DND-41 (cell line): ENCODE measurements around the gene CLSTN3.

Source experiments
- ATAC-seq: fragments of 200-7000 bp; cut with Tn5 transposase; 3 replicates; pipeline ENCODE4 v1.9.1; 2021; ENCODE audit warnings: low read depth; ENCODE audit not compliant: insufficient read depth
- DNase-seq: peaks from one replicate; pipeline ENCODE4 v3.0.0-alpha.2; 2020
- H2AFZ ChIP-seq: 2 replicates; pipeline ENCODE4 v1.6.0; 2012; ENCODE audit warnings: low read depth, low read length
- H3K27ac ChIP-seq: 2 replicates; pipeline ENCODE4 v1.5.1; 2012; ENCODE audit warnings: low read length, inconsistent platforms
- H3K27me3 ChIP-seq: fragments of 200-600 bp; sonication (generic); 2 replicates; pipeline ENCODE4 v1.6.0; 2012; ENCODE audit warnings: low read length, mild to moderate bottlenecking, inconsistent platforms; ENCODE audit not compliant: insufficient read depth, poor library complexity
- H3K36me3 ChIP-seq: 2 replicates; pipeline ENCODE4 v1.5.1; 2012; ENCODE audit warnings: low read length, inconsistent platforms; ENCODE audit not compliant: insufficient read depth
- H3K4me1 ChIP-seq: 2 replicates; pipeline ENCODE4 v1.5.1; 2012; ENCODE audit warnings: mild to moderate bottlenecking, low read length; ENCODE audit not compliant: insufficient read depth
- H3K4me2 ChIP-seq: 2 replicates; pipeline ENCODE4 v1.6.0; 2012; ENCODE audit warnings: mild to moderate bottlenecking, moderate library complexity, low read length, inconsistent platforms; ENCODE audit not compliant: insufficient read depth
- H3K4me3 ChIP-seq, 2 experiments: fragments of 200-600 bp in 1 of 2; shearing (Covaris generic) in 1 of 2; 2 replicates each; pipeline ENCODE4 v1.5.1; 2012 to 2016; ENCODE audit warnings: inconsistent platforms in 2 of 2, low read length in 2 of 2, mild to moderate bottlenecking in 2 of 2, low read depth in 1 of 2, moderate library complexity in 1 of 2
- H3K79me2 ChIP-seq: 2 replicates; pipeline ENCODE4 v1.6.0; 2012; ENCODE audit warnings: low read length, inconsistent platforms; ENCODE audit not compliant: insufficient read depth
- H3K9ac ChIP-seq: 2 replicates; pipeline ENCODE4 v1.6.0; 2012; ENCODE audit warnings: low read depth, mild to moderate bottlenecking, inconsistent platforms, low read length, moderate library complexity
- H3K9me3 ChIP-seq: 2 replicates; pipeline ENCODE4 v1.5.1; 2012; ENCODE audit warnings: low read length, moderate library complexity, mild to moderate bottlenecking, inconsistent platforms; ENCODE audit not compliant: insufficient read depth, severe bottlenecking
- H4K20me1 ChIP-seq: 2 replicates; pipeline ENCODE4 v1.6.0; 2012; ENCODE audit warnings: low read length; ENCODE audit not compliant: insufficient read depth
- EZH2 ChIP-seq: IDR thresholded peaks from 3 replicates; pipeline ENCODE4 v1.6.1; 2012; ENCODE audit warnings: borderline replicate concordance, low read depth, mild to moderate bottlenecking, moderate library complexity, low read length, inconsistent platforms; ENCODE audit not compliant: severe bottlenecking
- TF ChIP-seq, protein P1 (sequence below): IDR thresholded peaks from 2 replicates; pipeline ENCODE4 v1.5.1; 2012; ENCODE audit warnings: borderline replicate concordance, low read length, moderate library complexity, mild to moderate bottlenecking; ENCODE audit not compliant: poor library complexity, severe bottlenecking; ENCODE audit errors: extremely low read depth

The CLSTN3 gene

DNA sequence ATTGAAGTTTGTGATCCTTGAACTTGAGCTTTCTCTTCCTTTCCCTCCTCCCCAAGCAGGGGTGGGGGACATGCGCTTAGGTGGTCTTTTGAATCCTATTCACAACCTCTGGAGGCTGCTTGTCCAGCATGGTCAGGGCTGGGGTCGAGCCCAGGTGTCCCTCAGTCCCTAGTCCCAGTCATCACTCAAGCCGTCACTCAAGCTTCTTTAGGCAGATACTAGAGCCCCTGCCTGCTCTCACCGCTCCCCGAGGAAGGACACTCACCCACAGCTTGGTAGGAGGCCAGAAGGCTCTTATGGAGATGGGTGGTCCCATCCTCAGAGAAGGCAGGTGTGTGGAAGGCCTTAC lies 20.6 kb upstream of the CLSTN3 start:
- no peak for DNase-seq
- TF ChIP-seq EZH2: no peak
- TF ChIP-seq, protein P1, sequence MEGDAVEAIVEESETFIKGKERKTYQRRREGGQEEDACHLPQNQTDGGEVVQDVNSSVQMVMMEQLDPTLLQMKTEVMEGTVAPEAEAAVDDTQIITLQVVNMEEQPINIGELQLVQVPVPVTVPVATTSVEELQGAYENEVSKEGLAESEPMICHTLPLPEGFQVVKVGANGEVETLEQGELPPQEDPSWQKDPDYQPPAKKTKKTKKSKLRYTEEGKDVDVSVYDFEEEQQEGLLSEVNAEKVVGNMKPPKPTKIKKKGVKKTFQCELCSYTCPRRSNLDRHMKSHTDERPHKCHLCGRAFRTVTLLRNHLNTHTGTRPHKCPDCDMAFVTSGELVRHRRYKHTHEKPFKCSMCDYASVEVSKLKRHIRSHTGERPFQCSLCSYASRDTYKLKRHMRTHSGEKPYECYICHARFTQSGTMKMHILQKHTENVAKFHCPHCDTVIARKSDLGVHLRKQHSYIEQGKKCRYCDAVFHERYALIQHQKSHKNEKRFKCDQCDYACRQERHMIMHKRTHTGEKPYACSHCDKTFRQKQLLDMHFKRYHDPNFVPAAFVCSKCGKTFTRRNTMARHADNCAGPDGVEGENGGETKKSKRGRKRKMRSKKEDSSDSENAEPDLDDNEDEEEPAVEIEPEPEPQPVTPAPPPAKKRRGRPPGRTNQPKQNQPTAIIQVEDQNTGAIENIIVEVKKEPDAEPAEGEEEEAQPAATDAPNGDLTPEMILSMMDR: no peak
- H3K27me3 ChIP-seq: no peaks in the 10 kb centered on the region
- peak overlapping the region; percentile 88; the same call in 1 of the 2 replicates for H2AFZ ChIP-seq
- H3K4me1 ChIP-seq: peaks cover 24% of the 10 kb centered on the region
- peak overlapping the region; percentile 92; the same call in 1 of the 2 replicates for H3K27ac ChIP-seq
- no peaks in the 10 kb centered on the region for H4K20me1 ChIP-seq
- peaks cover 6% of the 10 kb centered on the region for H3K9me3 ChIP-seq
- ATAC-seq: no peak
- H3K79me2 ChIP-seq: peaks cover 3% of the 10 kb centered on the region
- H3K36me3 ChIP-seq: peaks cover 3% of the 10 kb centered on the region; the same call in 1 of the 2 replicates
- peak overlapping the region in 1 of 2 experiments; percentile 74; a peak in 2 of 4 replicates for H3K4me3 ChIP-seq
- peak overlapping the region; percentile 79 for H3K9ac ChIP-seq
- peak overlapping the region; percentile 81 for H3K4me2 ChIP-seq

DNA sequence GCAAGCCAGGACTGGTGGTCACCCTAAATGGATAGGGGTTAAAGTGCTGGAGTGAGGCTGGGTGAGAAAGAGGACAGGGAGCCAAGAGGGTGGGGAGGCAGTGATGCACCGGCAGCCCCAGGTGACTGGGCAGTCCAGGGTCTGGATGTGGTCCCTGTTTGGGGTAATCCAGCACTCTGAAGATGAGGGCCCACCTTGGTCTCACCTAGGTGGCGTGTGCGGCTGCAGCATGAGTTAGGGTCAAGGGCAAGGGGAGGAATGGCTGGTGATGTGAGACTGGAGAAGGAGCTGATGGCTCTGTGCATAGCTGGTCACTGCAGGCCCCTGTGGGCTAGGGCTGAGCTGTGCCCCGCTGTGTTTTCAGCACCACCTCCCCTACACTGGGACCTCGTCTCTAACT lies 19.5 kb upstream of the CLSTN3 start:
- TF ChIP-seq EZH2: no peak
- TF ChIP-seq, protein P1: no peak
- H3K27me3 ChIP-seq: no peaks in the 10 kb centered on the region
- no peak overlapping the region for H3K27ac ChIP-seq
- H3K9me3 ChIP-seq: peaks cover 6% of the 10 kb centered on the region
- H3K79me2 ChIP-seq: peaks cover 3% of the 10 kb centered on the region
- no peak overlapping the region for H3K4me3 ChIP-seq
- peaks cover 24% of the 10 kb centered on the region for H3K4me1 ChIP-seq
- no peak for DNase-seq
- no peak overlapping the region for H3K4me2 ChIP-seq
- H4K20me1 ChIP-seq: no peaks in the 10 kb centered on the region
- H3K36me3 ChIP-seq: peaks cover 3% of the 10 kb centered on the region; the same call in 1 of the 2 replicates
- no peak for ATAC-seq
- H2AFZ ChIP-seq: no peak overlapping the region
- no peak overlapping the region for H3K9ac ChIP-seq

- Histone ChIP-seq H3K79me2 (peaks cover 3% of the 10 kb centered on the region), H2AFZ (no peak overlapping the region), H4K20me1 (no peaks in the 10 kb centered on the region), H3K36me3 (no peaks in the 10 kb centered on the region), H3K27ac (no peak overlapping the region), H3K4me3 (no peak overlapping the region), H3K4me2 (no peak overlapping the region), H3K4me1 (peaks cover 24% of the 10 kb centered on the region), H3K27me3 (no peaks in the 10 kb centered on the region), H3K9me3 (no peaks in the 10 kb centered on the region), H3K9ac (no peak overlapping the region)
- DNase-seq: no peak
- no peak for ATAC-seq
- TF ChIP-seq, protein P1: no peak
- no peak for TF ChIP-seq EZH2
These were observed 18.1 kb upstream of the CLSTN3 start for GRCh38 chr12:7112041-7112440.
